Progenitor cell of endocrine pancreas (in vitro differentiated cells): Measurements from ENCODE around the gene LAMC1. TPM values are rescaled to one million over a fixed set of nuclear protein-coding genes. Genes with fewer than 3 reads are reported as not detected.

ENCODE experiments used
- DNase-seq: peaks from one replicate; pipeline ENCODE4 v3.0.0; 2021; ENCODE audit warnings: low spot score; ENCODE audit not compliant: unreplicated experiment
- H3K27ac Mint-ChIP-seq: 2 replicates; pipeline ENCODE4 v1.8.0; 2021; ENCODE audit warnings: mild to moderate bottlenecking, moderate library complexity, mixed read lengths
- H3K27me3 Mint-ChIP-seq: 2 replicates; pipeline ENCODE4 v1.8.0; 2021; ENCODE audit warnings: mixed read lengths
- H3K36me3 Mint-ChIP-seq: 2 replicates; pipeline ENCODE4 v1.8.0; 2022; ENCODE audit warnings: mixed read lengths; ENCODE audit not compliant: insufficient read depth
- H3K4me1 Mint-ChIP-seq: 2 replicates; pipeline ENCODE4 v1.8.0; 2021; ENCODE audit warnings: low read depth, mixed read lengths
- H3K4me3 Mint-ChIP-seq: 2 replicates; pipeline ENCODE4 v1.8.0; 2021; ENCODE audit warnings: low read depth, mild to moderate bottlenecking, moderate library complexity, mixed read lengths
- H3K9me3 Mint-ChIP-seq: 2 replicates; pipeline ENCODE4 v1.8.0; 2021; ENCODE audit warnings: low read depth, mixed read lengths
- total RNA-seq: library from RNA; stranded (reverse); gene quantifications from 2 replicates; pipeline ENCODE4 v1.2.1, GENCODE V29; 2021
- TF ChIP-seq, protein P1 (sequence below): fragments of 200-600 bp; sonication (generic); IDR thresholded peaks from one replicate; pipeline ENCODE4 v1.5.0; 2021; ENCODE audit warnings: antibody characterized with exemption, mild to moderate bottlenecking; ENCODE audit not compliant: unreplicated experiment

LAMC1 gene
- total RNA-seq, 1 donor from 2014 or later: 72.9 TPM

DNA sequence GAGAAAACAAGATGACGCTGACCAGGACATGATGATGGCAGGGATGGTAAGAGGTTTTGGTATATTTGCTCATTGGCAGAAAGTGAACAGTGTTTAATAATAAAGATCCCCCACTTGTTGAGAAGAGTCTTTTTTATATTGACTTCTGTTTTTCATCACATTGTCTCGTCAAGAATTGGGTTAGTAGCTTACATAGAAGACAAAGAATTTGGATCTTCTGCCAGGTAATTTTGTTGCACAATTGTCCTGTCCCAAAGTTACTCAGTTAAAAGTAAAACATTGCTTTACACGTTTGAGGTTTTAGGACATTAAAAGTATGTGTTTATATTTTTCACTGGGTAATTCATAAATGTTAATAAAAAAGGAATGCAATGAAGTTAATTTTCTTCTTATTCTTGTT, 114.6 kb downstream of the LAMC1 start:
- Mint-ChIP-seq H3K4me1 (no peaks in the 10 kb centered on the region), H3K4me3 (no peak overlapping the region), H3K27me3 (no peaks in the 10 kb centered on the region), H3K9me3 (no peaks in the 10 kb centered on the region), H3K27ac (no peak overlapping the region), H3K36me3 (peaks cover 18% of the 10 kb centered on the region)
- TF ChIP-seq, protein P1, sequence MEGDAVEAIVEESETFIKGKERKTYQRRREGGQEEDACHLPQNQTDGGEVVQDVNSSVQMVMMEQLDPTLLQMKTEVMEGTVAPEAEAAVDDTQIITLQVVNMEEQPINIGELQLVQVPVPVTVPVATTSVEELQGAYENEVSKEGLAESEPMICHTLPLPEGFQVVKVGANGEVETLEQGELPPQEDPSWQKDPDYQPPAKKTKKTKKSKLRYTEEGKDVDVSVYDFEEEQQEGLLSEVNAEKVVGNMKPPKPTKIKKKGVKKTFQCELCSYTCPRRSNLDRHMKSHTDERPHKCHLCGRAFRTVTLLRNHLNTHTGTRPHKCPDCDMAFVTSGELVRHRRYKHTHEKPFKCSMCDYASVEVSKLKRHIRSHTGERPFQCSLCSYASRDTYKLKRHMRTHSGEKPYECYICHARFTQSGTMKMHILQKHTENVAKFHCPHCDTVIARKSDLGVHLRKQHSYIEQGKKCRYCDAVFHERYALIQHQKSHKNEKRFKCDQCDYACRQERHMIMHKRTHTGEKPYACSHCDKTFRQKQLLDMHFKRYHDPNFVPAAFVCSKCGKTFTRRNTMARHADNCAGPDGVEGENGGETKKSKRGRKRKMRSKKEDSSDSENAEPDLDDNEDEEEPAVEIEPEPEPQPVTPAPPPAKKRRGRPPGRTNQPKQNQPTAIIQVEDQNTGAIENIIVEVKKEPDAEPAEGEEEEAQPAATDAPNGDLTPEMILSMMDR: no peak
- no peak for DNase-seq

DNA sequence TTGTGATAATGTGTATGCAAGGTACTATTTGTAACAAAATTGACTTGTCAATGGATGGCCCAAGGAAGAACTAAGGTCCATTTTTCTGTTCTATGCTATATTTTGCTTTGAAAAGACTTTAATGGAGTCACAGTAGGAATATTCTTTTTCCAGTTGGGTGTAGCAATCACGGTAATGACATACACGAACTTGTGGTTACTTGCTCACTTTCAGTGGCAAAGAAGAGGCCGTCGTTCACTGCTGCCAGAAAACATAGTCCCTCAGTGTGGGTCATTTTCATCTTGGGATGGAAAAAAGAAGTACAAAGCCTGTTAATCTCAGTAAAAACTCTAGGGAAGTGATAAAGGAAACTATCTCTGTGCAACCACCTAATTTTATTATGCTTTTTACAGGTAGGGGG, 115.1 kb downstream of the LAMC1 start:
- TF ChIP-seq, protein P1: no peak
- H3K27me3 Mint-ChIP-seq: no peaks in the 10 kb centered on the region
- H3K4me1 Mint-ChIP-seq: no peaks in the 10 kb centered on the region
- no peak overlapping the region for H3K27ac Mint-ChIP-seq
- no peak overlapping the region for H3K4me3 Mint-ChIP-seq
- no peaks in the 10 kb centered on the region for H3K9me3 Mint-ChIP-seq
- DNase-seq: no peak
- peaks cover 18% of the 10 kb centered on the region for H3K36me3 Mint-ChIP-seq

DNA sequence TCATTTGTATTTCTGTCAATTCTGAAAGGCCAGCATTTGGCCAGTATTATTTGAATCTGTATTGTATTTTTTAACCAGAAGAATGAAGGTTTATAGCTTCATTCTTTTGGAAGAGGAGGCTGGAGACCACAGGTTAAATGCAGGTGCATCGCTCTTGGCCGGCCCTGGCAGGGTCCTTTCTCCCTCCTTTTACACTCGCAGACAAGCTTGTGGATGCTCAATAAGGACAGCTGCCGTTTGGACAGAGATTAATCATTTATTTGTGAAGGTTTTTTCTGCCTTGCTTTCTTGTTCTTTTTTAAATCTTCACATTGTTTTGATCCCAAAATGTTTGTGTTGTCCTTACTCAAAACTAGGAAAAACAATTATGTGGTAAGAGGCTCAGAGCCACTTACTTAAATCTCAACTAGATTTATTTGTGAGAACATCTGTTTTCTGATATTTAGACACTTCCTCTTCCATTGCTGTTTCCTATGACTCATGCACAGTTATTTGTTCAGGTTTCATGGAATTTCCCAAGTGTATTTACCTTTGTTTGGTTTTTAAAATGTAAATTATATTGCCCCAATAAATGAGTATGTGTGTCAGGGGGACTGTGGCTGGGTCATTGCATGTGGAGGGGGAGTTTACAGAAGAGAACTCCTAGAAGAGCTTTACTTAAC, 116.2 kb downstream of the LAMC1 start:
- H3K4me3 Mint-ChIP-seq: no peak overlapping the region
- TF ChIP-seq, protein P1: no peak
- no peak overlapping the region for H3K27ac Mint-ChIP-seq
- H3K36me3 Mint-ChIP-seq: peaks cover 17% of the 10 kb centered on the region
- no peaks in the 10 kb centered on the region for H3K9me3 Mint-ChIP-seq
- H3K4me1 Mint-ChIP-seq: no peaks in the 10 kb centered on the region
- no peaks in the 10 kb centered on the region for H3K27me3 Mint-ChIP-seq
- no peak for DNase-seq

DNA sequence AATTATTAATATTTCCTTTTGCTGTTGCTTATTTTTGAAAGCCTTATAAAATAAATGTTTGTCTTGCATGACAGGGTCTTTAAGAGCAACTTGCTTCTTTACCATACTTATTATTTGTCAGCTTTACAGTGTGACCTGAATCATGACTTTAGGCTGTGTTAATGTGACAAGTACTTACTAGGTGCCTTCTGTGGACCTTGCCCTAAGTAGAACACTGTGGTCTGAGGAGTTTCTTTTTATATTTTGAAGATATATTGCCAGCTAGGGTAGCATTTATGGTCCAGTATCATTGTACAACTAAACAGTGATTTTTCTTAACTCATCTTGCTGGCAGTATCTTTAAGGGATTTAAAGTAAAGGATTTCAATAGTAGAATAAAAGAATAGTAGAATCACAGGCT, 117.4 kb downstream of the LAMC1 start:
- DNase-seq: no peak

DNA sequence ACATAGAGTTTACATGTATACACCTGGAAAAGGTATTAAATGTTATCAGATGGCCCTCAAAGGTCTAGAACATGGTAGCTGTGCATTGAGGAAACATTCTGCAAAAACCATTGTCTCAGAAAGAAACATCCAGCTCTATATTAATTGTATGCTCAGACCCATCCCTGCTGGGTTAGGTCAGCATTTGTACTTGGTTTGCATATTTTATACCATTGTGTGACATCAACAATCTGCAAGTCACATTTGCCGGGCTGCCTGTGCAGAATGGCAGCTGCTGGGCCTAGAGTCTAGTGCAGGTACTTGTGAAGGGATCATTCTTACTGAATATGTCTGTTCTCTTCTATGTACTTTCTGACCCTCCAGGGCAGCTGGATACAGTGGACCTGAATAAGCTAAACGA, 119.0 kb downstream of the LAMC1 start:
- H3K27ac Mint-ChIP-seq: no peak overlapping the region
- H3K9me3 Mint-ChIP-seq: no peaks in the 10 kb centered on the region
- peaks cover 4% of the 10 kb centered on the region for H3K36me3 Mint-ChIP-seq
- TF ChIP-seq, protein P1: no peak
- no peak for DNase-seq
- no peaks in the 10 kb centered on the region for H3K27me3 Mint-ChIP-seq
- no peak overlapping the region for H3K4me3 Mint-ChIP-seq
- no peaks in the 10 kb centered on the region for H3K4me1 Mint-ChIP-seq

More for the DNA sequence above, 117.4 kb downstream of the LAMC1 start:
- TF ChIP-seq, protein P1: no peak
- Mint-ChIP-seq H3K4me3 (no peak overlapping the region), H3K4me1 (no peaks in the 10 kb centered on the region), H3K9me3 (no peaks in the 10 kb centered on the region), H3K27ac (no peak overlapping the region), H3K27me3 (no peaks in the 10 kb centered on the region), H3K36me3 (peaks cover 12% of the 10 kb centered on the region)
